Gastroesophageal sphincter (tissue), 3 donors: ENCODE results near the gene ACTR3C.
"Not testable (repeated sequence)": the region's sequence is repeated elsewhere in the genome, so short reads cannot be mapped to it uniquely, and the experiment has no call there.

Experiments used
- CTCF ChIP-seq, 4 experiments: fragments of 200-600 bp in 2 of 4; fragments of 450-650 bp in 2 of 4; sonication (generic) in 1 of 4; IDR thresholded peaks; one replicate each; pipeline ENCODE4 v1.5.1; 2017 to 2019; ENCODE audit warnings: antibody characterized with exemption in 4 of 4, mild to moderate bottlenecking in 2 of 4, moderate library complexity in 2 of 4
- EP300 ChIP-seq: sonication (generic); formaldehyde crosslinking; IDR thresholded peaks from one replicate; pipeline ENCODE4 v1.6.1; 2017; ENCODE audit warnings: antibody characterized with exemption, mild to moderate bottlenecking
- POLR2A ChIP-seq, 2 donors: fragments of 450-650 bp; IDR thresholded peaks; one replicate each; pipeline ENCODE4 v1.6.1; 2017; ENCODE audit warnings: antibody characterized with exemption in 2 of 2, mild to moderate bottlenecking in 2 of 2, moderate library complexity in 1 of 2
- POLR2AphosphoS5 ChIP-seq: sonication (generic); formaldehyde crosslinking; IDR thresholded peaks from one replicate; pipeline ENCODE4 v1.6.1; 2017; ENCODE audit warnings: antibody characterized with exemption

GRCh38 chr7:150245208-150245607 lies 78.1 kb downstream of the ACTR3C start:
- not testable (repeated sequence) for TF ChIP-seq CTCF (IDR thresholded peaks at IDR 0.05); POLR2A (IDR thresholded peaks at IDR 0.05); POLR2AphosphoS5; EP300
